GM11168 (cell line): ENCODE results near the gene ADAMTS4.

Source experiments
- in situ Hi-C: fragments of 300-500 bp; cut with MboI; formaldehyde crosslinking; loops from one replicate; pipeline ENCODE4 v1.12.0; 2022; ENCODE audit warnings: low sequenced_read_pairs; ENCODE audit not compliant: unreplicated experiment

The ADAMTS4 gene

DNA sequence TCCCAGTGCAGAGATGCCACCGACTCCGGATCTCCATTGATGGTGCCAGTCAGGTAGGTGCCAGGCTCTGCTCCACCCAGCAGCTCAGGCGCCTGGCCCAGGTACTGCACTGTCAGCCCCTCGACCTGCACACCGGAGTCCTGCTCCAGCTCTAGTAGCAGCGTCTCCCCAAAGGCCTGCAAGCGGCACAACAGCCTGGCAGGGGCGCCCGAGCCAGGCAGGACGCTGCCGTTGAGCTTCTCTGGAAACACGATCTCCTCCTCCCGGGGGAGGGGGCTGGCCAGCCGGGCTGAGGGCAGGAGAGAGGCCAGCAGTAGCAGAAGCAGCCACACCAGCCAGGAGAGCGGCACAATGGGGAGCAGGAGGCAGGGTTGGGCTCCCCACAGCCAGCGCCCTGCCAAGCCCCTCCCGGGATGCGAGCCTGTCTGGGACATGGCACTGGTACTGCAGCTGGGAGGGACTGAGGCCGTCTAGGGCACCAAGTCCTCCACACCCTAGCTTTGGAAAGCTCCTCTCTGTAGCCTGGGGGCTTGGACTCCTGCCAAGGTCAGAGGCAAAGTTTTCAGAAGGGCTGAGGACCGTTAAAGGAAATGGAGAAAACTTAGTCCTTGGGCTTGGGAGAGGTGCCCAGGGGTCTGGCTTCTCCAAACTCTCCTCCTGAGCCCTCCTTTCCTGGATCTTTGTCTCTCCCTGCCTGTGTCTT, 509 bp downstream of the ADAMTS4 start:
- in situ Hi-C loops, result no loop called here

DNA sequence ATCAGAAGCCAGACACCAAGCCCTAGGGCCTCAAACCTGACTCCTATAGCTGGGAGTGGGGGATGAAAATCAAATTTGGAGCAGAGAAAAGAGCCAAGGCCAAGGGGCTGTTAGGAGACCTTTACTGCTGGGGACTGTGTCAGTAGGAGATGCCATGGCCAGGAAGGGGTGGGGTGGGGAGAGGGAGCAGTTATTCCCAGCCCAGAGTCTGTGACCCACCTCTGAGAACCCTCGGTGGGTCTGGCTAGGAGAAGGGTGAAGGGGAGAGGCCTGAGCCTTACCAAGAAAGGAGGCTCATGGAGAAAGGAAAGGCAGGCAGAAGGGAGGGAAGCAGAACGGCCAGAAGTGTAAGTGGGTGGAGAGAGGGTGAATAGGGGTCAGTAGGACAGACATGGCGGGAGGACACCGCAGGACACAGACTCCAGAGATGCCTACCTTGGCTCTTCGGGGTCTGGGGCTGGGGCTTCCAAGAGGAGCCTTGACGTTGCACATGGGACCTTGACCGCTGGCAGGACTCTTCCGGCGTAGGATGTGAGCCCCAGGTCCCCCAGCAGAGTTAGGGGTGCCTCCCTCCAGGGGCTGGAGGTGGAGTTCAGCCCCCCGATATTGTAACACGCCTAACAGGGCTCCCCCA, 1.2 kb downstream of the ADAMTS4 start:
- in situ Hi-C loops, result no loop called here

DNA sequence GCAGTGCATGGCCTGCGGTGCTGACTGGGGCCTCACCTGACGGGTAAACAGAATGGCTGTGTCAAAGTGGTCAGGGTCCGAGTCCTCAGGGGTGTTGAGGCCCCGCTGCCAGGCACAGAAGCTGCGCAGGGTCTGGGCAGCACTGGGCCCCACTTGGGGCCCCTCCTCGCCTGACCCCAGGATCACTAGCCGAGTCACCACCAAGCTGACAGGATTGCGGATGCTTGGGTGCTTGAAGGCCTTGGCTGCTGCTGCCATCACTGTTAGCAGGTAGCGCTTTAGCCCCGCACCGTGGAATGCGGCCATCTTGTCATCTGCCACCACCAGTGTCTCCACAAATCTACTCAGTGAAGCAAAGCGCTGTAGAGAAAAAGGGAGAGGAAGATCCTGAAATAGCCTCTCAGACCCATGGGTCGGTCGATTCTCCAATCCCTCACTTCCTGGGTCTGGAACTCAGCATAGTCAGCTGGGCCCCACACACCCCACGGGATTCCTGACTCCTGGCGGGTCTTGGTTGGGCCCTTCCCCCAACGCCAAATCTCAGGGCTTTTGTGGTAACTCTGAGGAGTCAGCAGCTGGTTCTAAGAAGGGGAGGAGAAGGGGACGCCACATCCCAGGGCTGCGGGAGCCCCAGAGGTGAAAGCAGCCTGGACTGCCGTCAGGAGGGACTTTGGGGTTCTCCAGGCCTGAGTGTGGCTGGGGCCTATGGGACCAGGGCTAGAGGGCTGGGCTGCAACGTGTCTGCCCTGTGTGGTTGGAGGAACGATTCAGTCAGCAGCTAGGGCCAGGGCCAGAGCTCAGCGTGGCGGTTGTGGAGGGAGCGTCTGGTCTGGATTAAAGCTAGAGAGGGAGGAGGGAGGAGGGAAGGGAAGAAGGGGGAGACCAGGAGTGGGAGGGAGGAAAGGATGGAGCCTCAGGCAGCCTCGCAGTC, 2.1 kb downstream of the ADAMTS4 start:
- in situ Hi-C loops, result no loop called here

DNA sequence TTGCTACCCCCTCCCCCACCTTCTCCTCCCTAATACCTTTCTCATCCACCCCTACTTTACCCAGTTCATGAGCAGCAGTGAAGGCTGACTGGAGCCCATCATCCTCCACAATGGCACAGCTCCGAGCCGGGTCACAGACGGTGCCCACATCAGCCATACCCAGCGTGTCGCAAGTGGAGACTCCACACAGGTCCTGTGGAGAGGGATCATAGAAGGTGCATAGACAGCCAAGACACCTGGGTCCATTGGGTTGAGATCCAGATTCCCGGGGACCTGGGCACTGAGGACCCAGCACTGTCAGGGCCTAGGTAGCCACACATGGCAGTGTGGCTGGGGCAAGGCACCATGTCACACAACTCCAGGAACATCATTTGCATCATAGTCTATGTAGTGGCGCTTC, 2.7 kb downstream of the ADAMTS4 start:
- in situ Hi-C loops, result no loop called here

DNA sequence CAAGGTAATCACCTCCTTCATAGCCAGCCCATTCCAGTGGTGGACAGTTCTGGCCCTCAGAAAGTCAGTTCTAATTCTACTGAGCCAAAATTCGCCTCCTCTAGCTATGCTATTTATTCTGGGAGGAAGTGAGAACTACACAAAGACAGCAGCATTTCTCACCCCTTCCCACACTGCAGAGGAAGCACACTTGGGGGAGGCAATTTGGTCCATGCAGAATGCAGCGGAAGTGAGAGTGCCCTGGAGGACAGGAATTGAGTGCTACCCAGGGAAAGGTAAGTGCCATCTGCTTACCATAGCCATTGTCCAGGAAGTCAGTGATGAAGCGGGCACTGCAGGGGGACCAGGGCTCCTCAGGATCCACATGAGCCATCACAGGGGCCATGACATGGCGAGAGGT, 3.7 kb downstream of the ADAMTS4 start:
- in situ Hi-C loops, result no loop called here

- in situ Hi-C loops, result no loop called here
These were observed 5.2 kb downstream of the ADAMTS4 start for GRCh38 chr1:161193561-161194235.

- in situ Hi-C loops, result no loop called here
These were observed 6.1 kb downstream of the ADAMTS4 start for GRCh38 chr1:161192476-161193465.

- in situ Hi-C loops, result no loop called here
These were observed 6.9 kb downstream of the ADAMTS4 start for GRCh38 chr1:161191971-161192370.

GRCh38 chr1:161190962-161191521, 7.8 kb downstream of the ADAMTS4 start:
- in situ Hi-C loops, result no loop called here

GRCh38 chr1:161189036-161189435, 9.8 kb downstream of the ADAMTS4 start:
- in situ Hi-C loops, result no loop called here

DNA sequence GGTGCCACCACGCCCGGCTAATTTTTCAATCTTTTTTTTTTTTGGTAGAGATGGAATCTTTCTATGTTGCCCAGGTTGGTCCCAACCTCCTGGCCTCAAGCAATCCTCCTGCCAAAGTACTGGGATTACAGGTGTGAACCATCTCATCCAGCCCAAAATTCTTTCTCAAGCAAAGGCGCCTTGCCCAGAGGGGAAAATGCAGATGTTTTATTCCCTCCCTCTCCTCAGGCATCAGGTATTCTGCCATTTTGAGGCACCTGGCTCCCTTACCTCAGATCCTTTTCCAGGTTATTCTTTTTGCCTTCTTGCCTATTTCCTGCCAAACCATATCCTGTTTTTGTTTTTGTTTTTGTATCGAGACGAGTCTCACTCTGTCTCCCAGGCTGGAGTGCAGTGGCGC, 10.5 kb downstream of the ADAMTS4 start:
- in situ Hi-C loops, result no loop called here

- in situ Hi-C loops, result no loop called here
These were observed 11.5 kb downstream of the ADAMTS4 start for GRCh38 chr1:161187311-161187710.

DNA sequence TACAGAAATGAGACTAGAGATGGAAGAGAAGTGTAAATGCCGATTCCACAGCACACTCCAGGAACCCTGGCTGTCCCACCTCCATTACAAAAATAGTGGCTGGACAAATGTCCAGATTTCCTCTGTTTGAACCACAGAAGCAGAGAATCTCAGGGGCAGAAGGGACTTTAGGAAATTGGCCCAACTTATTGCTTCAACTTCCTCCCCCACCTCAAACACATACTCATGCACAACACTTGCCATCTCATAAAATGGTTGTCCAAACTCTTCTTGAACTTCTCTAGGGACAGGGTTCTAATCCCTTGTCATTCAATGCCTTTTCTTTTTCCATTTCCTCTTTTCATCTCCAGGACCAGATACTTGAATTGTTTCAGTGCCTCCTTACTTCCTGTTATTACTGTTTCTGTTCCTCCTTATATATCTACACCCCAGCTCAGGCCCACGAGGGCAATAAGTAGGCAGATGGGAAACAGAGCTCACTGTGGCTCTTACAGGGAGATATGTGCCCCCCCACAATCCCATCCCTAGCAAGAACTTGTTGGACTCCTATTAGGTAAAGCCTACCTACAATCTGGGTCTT, 13.0 kb downstream of the ADAMTS4 start:
- in situ Hi-C loops, result no loop called here

DNA sequence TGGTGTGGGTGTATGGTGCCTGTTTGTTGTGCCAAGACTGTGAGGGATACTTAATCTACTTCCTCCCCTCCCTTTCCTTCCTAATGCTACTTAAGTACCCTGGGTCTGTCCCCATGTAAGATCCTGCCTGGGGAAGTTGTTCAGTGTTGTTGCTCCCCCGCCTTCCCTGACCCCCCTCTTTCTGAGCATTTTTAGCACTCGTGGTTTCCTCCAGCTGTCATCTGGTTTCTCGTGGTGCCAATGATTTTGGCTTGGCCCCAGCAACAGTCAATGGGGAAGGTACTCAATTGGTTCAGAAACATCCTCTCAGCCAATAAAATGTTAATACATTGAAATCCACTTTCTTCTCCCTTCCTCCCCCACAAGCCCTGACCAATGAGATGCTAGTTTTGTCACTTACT, 13.6 kb downstream of the ADAMTS4 start:
- in situ Hi-C loops, result no loop called here

DNA sequence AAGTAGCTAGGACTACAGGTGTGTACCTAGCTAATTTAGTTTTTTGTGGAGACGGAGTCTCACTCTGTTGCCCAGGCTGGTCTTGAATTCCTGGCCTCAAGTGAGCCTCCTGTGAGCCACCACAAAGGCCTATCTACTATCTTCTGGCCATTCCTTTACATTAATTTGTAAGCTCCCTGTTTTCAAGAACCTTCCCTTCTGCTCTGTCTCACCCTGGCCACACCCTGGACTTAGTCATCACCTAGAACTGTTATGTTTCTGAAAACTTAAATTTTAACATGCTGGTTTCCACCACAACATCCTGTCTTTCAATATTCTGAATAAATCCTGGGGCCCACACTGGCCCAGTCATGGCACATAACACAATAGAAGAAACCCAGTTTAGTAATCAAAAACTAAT, 16.6 kb downstream of the ADAMTS4 start:
- in situ Hi-C loops, result no loop called here

DNA sequence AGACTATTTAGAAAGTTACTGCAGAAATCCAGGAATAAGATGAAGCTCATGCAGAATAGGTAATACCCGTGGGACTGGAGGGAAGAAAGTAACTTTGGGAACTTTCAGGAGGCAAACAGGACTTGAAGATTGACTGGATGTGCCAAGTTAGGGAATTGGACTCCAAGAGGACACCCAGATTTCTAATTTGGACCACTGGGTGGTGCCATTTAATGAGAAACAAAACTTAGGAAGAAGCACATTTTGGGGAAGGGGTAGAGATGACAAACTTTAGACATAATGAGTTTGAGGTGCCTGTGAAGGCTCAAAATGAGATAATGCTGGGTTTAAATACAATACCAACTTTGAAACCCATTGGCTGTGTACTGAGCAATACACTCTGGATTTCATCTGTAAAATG, 18.2 kb downstream of the ADAMTS4 start:
- in situ Hi-C loops, result no loop called here

DNA sequence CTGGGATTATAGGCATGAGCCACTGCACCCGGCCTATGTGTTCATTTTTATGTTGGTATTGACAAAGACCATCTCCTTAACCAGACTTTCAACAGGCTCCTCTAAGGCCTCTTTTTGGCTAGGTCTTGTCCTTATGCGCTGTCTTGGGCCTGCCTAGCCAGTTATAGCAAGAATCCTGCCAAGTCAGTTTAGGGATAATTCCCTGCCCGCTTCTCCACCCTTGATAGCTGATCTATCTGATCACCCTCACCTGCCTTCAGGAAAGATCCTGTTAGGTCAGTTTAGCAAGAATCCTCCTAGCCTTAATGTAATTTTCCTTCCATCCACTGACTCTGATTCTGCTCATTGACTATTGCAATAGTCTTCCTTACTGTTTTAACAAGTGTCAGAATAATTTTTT, 19.2 kb downstream of the ADAMTS4 start:
- in situ Hi-C loops, result no loop called here

- in situ Hi-C loops, result no loop called here
These were observed 21.0 kb downstream of the ADAMTS4 start for GRCh38 chr1:161177936-161178244.
